ENCODE results near the gene STPG1.

Gene STPG1

GRCh38 chr1:24364975-24365678 is 48.5 kb downstream of the STPG1 start:
- DNase-seq: no peak

- DNase-seq: no peak
Observed at GRCh38 chr1:24364605-24364974, 49.0 kb downstream of the STPG1 start.

GRCh38 chr1:24363994-24364393 is 49.6 kb downstream of the STPG1 start:
- DNase-seq: no peak

- DNase-seq: no peak
Observed at GRCh38 chr1:24362982-24363614, 50.5 kb downstream of the STPG1 start.

- no peak for DNase-seq
Observed at GRCh38 chr1:24362396-24362795, 51.2 kb downstream of the STPG1 start.

GRCh38 chr1:24361811-24362210 is 51.8 kb downstream of the STPG1 start:
- DNase-seq: no peak

GRCh38 chr1:24360681-24361080 is 52.9 kb downstream of the STPG1 start:
- no peak for DNase-seq

- no peak for DNase-seq
Observed at GRCh38 chr1:24357038-24357437, 56.5 kb downstream of the STPG1 start.

GRCh38 chr1:24355466-24355865 is 58.1 kb downstream of the STPG1 start:
- DNase-seq: no peak

GRCh38 chr1:24353292-24353891 is 60.2 kb downstream of the STPG1 start:
- DNase-seq: no peak

GRCh38 chr1:24351918-24352627 is 61.5 kb downstream of the STPG1 start:
- DNase-seq: no peak

GRCh38 chr1:24351247-24351646 is 62.3 kb downstream of the STPG1 start:
- DNase-seq: no peak

GRCh38 chr1:24349891-24350290 is 63.7 kb downstream of the STPG1 start:
- no peak for DNase-seq

GRCh38 chr1:24348196-24348595 is 65.4 kb downstream of the STPG1 start:
- DNase-seq: no peak

- DNase-seq: no peak
Observed at GRCh38 chr1:24347159-24347934, 66.2 kb downstream of the STPG1 start.

GRCh38 chr1:24345334-24345733 is 68.2 kb downstream of the STPG1 start:
- DNase-seq: no peak

- no peak for DNase-seq
Observed at GRCh38 chr1:24344090-24344742, 69.4 kb downstream of the STPG1 start.

GRCh38 chr1:24343412-24344089 is 70.0 kb downstream of the STPG1 start:
- DNase-seq: no peak

GRCh38 chr1:24341260-24341659 is 72.3 kb downstream of the STPG1 start:
- DNase-seq: no peak

- DNase-seq: no peak
Observed at GRCh38 chr1:24340770-24341169, 72.8 kb downstream of the STPG1 start.

- no peak for DNase-seq
Observed at GRCh38 chr1:24339996-24340395, 73.6 kb downstream of the STPG1 start.

GRCh38 chr1:24338447-24338846 is 75.1 kb downstream of the STPG1 start:
- no peak for DNase-seq

Measured in NCI-H2029 (cell line).